ENCODE results near the gene RNPS1.
A peak's percentile ranks its signal among the peaks of the same experiment; 100 is the strongest.

The RNPS1 gene

DNA sequence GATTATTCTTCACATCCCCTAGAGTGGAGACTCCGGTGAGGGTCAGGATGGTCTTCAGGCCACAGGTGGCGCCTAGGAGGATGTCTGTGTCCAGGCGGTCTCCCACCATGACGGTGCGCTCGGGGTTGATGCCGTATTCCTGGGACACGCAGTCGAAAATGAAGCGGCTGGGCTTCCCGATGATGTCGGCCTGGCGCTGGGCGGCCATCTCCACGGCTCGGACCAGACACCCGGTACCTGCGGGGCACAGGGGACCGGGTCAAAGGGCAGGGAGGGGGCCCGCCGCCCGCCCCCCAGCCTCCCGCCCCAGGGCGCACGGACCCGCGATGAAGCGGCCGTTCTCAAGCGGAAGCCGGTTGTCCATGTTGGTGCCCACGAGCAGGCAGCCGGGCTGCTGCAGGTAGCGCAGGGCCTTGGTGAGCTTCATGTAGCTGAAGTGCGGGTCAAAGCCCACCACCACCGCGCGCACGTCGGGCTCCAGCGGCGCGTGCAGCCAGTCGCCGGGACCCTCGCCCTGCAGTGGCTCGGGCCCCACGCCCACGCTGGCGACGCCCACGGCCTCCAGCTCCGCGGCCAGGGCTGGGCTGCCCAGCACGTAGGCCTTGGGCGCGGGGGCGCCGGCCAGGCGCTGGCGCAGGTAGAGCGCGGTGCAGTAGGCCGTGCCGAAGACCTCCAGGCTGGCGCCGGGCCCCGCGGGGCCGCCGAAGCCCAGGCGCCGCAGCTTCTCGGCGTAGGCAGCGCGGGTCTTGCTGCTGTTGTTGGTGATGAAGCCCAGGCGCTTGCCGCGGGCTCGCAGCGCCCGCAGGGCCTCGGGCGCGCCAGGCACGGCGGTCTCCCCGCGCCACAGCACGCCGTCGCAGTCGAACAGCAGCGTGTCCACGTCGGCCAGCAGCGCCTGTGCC, 53.9 kb downstream of the RNPS1 start:
- DNase-seq (ENCODE audit: low spot score): no peak

DNA sequence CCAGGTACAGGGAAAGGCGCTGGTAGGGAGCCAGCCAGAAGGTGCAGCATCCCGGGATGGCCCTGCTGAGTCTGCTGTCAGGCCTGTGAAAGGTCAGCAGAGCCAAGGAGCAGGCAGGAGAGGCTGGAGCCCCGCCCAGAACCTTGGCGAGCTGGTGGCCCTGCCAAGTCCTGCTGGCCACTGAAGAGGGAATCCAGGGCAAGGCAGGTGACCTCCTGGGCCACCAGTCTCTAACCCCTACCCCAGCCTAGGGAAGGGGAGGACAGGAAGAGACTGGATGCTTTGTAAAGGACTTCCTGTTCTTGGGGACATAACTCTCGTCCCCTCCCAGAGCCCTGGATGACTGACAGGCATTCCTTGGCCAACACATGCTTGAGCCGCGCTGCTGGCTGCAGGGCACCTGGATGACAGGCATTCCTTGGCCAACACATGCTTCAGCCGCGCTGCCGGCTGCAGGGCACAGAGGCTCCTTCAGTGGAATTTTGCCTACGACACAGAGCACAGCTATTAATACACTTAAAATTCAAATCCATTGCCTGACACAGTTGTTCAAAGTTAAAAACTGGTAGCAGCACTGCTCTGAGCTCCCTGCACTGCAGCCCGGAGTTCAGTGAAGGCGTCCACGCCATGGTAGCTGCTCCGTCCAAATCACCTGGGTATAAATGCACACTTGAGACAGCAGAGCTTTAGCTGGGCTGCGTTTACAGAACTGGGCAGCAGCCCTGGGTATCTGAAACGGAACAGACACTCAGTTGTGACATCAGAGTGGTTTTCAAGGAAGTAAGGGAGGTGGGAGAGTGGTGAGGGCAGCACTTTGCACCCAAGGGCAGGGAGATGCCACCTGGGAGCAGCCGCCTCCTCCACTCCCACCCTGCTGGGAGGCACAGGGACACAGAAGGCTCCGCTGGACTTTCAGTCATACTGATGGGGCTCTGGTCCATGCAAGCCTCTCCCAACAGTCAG, 55.3 kb downstream of the RNPS1 start:
- DNase-seq (ENCODE audit: low spot score): no peak

DNA sequence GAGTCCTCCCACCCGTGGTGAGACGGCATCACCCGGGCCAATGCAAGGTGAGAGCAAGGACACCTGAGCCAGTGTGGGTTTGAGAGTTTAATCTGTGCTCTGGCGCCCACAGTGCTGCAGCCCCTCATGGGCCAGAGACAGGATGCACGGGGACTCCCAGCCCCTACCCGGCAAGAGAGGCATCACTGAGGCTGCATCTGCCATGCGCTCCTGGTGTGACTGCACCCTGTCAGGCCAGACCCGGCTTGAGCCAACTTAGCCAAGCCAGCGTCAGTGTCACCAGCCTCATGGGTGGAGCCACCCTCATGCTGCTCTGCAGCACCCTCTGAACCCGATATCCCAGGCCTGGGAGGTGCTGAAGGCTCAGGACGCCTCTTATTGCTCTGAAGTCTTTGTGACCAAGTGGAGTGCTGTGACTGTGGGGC, 56.0 kb downstream of the RNPS1 start:
- no peak for DNase-seq (ENCODE audit: low spot score)

DNA sequence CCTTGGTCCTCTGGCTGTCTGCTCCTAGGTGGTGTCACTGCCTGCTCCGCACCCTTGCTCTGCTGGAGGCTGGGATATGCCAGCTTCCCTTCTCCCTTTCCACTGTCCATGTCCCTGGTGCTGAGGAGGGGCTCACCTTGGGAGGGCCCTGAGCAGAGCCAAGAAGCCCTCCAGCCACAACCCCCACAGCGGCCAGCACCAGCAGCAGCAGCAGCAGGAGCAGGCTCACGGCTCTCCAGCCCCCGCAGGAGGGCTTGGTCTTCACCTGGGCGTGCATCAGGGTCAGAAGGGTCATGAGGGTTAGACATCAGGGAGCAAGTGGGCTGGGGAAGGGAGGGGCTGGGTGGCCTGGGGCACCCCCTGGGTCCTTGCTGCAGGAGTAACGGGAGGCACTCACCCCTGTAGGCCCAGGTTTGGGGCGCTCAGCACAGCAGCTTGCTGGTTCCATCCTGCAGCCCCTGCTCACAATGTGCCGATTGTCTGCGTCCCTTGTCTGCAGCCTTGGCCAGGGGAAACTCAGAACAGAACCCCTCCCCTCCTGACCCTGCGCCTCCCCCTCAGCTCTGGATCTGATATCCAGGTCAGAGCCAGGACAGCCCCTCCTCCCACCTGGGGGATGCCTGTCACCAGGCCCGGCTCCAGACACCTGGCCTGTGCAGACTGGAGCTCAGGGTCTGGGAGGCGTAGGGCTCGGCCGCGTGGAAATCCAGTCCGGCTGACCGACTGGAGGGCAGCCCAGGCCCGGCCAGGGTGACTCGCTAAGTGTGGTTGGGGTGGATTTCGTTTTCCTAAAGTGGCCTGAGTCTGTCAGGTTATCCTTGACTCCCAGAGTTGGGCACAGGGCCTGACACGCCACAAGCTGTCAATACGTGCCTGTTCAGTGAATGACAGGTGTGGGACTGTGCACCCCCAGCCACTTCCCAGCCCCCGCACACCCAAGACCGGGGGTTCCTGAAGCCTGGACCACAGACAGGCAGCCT, 57.2 kb downstream of the RNPS1 start, which contains the start of gene BRICD5:
BRICD5 (minus strand) TSS at position 478 of the 980 bp plus-strand sequence; CDS start at position 448, 30 bp downstream.
- DNase-seq (ENCODE audit: low spot score): no peak

DNA sequence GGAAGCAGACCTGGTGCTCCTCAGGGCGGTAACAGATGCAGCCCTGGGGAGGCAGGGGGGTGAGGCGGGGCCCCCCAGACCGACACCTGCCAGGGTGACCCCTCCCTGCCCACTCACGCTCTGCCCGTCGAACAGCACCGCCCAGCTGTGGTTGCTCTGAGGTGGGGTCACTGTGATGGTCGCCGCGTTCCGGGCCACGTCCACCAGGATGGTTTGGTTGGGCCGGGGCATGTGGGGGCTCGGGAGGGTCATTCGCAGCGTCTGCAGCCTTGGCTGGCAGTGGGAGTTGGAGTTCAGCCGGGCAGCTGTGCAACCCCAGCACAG, 58.0 kb downstream of the RNPS1 start:
- DNase-seq (ENCODE audit: low spot score): no peak

DNA sequence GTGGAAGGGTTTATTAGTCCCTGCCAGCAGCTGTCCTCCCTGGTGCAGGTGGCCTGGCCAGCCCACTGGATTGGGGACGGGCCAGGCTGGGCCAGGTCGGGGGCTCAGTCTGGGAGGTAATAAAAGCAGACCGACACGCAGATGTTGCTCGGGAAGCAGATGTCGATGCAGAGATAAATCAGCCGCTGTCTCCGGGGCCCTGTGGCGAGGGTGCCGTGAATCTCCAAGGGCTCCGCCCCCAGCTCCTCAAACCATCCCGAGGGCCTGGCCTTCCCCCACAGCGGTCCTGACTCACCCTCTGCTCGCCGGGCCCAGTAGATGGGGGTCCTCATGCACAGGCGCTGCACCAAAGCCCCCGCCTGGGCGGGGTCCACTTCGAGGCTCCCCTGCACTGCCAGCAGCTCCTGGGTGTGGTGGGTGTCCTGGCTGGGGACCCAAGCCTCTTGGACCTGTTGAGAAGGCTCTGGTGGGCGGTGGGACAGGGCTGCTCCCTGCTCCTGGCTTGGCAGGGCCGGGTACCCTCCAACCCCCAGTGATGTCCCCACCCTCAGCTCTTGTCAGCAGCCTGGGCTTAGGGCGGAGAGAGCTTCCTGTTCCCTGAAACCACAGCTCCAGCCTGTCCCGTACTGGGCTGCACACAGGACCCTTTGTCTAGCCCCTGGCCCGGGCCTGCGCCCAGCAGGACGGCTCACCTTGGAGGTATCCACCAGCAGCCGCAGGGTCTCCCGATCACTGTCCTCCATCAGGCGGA, 58.5 kb downstream of the RNPS1 start:
- no peak for DNase-seq (ENCODE audit: low spot score)

DNA sequence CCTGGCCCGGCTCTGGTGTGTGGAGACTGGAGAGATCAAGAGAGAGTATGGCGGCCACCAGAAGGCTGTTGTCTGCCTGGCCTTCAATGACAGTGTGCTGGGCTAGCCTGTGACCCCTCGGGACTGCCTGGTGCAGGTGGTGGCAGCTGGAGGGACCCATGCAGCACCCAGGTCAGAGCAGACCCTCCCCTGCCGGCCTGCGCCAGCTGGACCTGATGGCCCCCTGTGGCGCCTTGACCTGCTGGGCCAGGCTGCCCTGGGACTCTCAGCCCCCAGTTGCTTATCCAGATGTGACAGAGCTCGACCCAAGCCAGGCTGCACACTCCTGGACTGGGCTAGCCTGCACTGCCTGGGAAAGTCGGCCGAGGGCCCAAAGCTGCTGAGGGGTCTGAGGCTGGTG, 59.2 kb downstream of the RNPS1 start:
- no peak for DNase-seq (ENCODE audit: low spot score)

DNA sequence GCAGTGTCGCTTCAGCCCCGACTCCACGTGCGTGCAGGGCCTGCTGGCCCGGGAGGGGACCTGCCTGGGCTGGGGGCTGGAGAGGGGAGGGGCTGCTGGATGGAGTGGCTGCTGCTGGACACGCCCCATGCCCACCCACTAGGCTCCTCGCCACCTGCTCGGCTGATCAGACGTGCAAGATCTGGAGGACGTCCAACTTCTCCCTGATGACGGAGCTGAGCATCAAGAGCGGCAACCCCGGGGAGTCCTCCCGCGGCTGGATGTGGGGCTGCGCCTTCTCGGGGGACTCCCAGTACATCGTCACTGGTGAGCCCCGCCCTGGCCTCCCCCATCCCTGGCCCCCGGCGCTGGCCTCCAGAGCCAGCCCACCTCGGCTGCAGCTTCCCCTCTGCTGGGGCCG, 59.6 kb downstream of the RNPS1 start:
- no peak for DNase-seq (ENCODE audit: low spot score)

DNA sequence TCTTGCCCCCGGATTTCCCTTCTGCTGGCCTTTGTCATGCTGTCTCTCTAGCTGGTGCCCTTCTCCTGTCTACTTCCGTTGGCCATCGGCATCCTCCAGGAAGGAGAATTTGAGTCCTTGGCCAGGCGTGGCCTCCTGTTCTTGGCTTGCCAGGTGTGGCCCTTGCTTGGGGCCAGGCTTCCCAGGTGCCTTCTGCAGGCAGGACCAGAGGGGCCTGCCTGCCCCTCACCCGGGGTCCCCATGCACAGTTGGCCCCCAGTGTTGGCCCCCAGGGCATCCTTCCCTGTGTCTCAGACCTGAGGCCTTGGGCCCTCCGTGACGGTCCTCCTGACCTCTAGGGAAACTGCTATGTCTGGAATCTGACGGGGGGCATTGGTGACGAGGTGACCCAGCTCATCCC, 60.1 kb downstream of the RNPS1 start:
- DNase-seq (ENCODE audit: low spot score): no peak

DNA sequence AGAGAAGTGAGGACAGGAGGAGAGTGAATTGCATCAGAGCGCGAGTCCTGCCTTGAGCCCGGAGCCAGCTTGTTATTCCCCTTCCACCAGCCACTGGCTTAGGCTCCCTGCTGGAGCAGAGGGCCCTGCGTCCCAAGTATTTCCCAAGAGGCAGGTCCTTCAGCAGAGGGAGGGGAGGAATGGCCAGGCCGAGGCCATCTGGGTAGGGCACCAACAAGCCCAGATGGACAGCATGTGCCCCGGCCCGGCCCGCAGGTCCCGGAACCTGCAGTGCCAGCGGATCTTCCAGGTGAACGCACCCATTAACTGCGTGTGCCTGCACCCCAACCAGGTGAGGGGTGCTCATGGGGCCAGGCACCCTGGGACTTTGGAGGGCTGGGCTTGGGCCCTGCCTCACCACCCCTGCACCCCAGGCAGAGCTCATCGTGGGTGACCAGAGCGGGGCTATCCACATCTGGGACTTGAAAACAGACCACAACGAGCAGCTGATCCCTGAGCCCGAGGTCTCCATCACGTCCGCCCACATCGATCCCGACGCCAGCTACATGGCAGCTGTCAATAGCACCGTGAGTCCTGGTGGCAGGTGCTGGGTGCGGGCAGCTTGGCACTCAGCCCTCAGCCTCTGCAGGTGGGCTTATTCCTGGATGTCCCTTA, 61.0 kb downstream of the RNPS1 start:
- DNase-seq (ENCODE audit: low spot score): no peak

DNA sequence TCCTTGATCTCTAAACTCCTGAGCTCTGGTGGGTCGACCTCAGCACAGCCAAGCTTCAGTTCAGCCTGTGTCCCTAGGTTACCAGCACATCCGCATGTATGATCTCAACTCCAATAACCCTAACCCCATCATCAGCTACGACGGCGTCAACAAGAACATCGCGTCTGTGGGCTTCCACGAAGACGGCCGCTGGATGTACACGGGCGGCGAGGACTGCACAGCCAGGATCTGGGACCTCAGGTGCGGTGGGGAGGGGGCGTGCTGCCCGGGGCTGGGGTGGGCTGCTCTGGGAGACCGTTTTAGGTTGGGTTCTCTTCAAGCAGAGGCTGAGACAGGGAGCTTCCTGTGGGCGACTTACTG, 61.5 kb downstream of the RNPS1 start:
- no peak for DNase-seq (ENCODE audit: low spot score)

DNA sequence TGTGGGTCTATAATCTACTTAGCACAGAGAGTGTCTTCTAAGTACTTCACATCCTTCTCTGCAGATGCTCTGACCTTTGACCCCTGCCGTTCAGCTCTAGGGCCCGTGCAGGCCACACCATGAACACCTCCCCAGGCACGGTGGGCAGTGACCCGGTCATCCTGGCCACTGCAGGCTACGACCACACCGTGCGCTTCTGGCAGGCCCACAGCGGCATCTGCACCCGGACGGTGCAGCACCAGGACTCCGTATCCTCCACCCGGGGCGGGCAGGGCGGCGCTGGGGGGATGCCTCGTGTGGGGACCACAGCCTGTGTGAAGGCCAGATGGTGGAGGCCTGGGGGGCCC, 62.0 kb downstream of the RNPS1 start:
- no peak for DNase-seq (ENCODE audit: low spot score)

DNA sequence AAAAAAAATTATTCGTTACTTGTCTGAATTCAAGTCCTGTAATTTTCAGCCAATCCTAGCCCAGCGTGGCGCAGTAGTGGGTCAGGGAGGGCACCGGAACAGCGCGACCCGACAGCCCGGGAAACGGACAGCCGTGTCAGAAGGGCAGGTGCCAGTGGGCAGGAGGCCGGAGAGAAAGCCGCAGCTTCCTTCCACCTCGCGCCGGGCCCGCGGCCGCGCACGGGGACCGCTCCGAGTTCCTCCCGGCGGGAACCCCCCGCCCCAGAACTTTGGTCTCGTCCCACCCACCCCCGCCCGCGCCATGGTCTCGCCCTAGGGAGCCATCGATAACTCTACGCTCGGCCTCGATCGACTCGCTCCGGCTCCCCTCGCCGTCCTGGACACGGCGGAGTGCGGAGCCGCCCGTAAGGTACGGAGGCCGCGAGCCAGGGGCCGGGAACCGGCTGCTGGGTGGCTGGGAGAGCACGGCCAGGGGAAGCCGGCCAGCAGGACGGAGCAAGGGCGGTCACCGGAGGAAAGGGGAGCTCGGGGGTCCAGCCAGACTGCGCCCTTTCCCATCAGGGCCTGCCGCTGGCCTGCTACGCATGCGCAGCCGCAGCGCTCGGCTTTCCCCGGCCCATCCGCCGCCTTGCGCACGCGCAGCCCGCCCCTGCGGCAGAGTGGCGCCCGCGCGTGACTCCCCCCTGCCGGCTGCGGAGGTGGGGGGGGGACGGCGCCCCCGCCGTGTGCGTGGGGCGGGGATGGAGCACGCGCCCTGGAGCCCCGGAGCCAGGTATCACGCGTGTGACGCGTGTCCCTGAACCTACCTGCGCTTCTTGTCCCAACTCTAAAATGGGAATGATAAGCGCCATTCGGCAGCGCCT, 62.6 kb downstream of the RNPS1 start, which contains the start of gene MLST8:
MLST8 (plus strand) TSS at position 351 of the 863 bp plus-strand sequence. CDS start 632 bp downstream, outside the sequence.
- peak; percentile 98 for DNase-seq (ENCODE audit: low spot score)

DNA sequence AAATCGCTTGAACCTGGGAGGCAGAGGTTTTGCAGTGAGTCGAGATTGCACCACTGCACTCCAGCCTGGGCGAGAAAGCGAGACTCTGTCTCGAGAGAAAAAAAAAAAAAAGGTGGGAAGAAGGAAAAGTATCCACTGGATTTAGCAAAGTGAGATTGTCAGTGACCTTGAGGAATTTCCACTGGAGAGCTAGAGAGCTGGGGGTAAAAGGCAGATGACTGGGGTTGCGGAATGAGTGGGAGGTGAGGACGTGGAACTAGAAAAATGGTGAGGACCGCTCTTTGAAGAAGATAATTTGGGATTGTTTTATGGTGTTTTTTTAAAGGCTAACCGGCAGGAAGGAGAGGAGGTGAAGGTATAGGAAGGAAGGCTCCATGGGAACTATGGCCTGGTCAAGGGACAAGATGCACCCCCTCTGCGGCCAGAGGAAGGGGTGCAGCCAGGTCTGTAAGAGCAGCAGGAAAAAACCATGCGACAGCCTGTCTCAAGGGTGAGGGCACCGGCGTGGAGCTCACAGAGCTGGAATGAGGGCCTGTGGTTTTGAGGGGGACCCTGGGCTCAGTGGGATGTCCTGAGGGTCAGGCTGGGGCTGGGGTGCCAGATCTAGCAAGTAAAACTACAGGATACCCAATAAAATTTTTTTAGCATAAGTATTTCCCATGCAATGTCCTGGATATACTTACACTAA, 63.4 kb downstream of the RNPS1 start:
- DNase-seq (ENCODE audit: low spot score): no peak

Measured in germinal center (tissue), 1 donor.